ENCODE data around the gene MPG.

GRCh38 chr16:42069-42457 lies 36.0 kb upstream of the MPG start:
- TF ChIP-seq EZH2 (IDR thresholded peaks at IDR 0.05; ENCODE audit: low read depth) (no peak), CTCF (conservative IDR thresholded peaks at IDR 0.05) (no peak)

Measured in PC-9 (cell line).